GM12801 (cell line): ENCODE results near the gene PSMB7.

Source experiments
- CTCF ChIP-seq: IDR thresholded peaks from one replicate; pipeline ENCODE4 v1.5.1; 2011; ENCODE audit warnings: control low read depth; ENCODE audit not compliant: insufficient read length; ENCODE audit errors: extremely low read depth

The PSMB7 gene

GRCh38 chr9:124365036-124365435 lies 50.2 kb downstream of the PSMB7 start:
- TF ChIP-seq CTCF = no peak

GRCh38 chr9:124364141-124364540 lies 51.1 kb downstream of the PSMB7 start:
- TF ChIP-seq CTCF = no peak

- TF ChIP-seq CTCF = no peak
These were observed 51.7 kb downstream of the PSMB7 start for GRCh38 chr9:124363326-124364096.

- TF ChIP-seq CTCF = no peak
These were observed 54.1 kb downstream of the PSMB7 start for GRCh38 chr9:124361128-124361527.

- TF ChIP-seq CTCF = no peak
These were observed 55.2 kb downstream of the PSMB7 start for GRCh38 chr9:124359855-124360678.

GRCh38 chr9:124359426-124359825 lies 55.8 kb downstream of the PSMB7 start:
- no peak for TF ChIP-seq CTCF

GRCh38 chr9:124358631-124359030 lies 56.6 kb downstream of the PSMB7 start:
- TF ChIP-seq CTCF = no peak
